ENCODE results near the gene TNFRSF12A. TPM values are rescaled to one million over a fixed set of nuclear protein-coding genes. Genes with fewer than 3 reads are reported as not detected.

TNFRSF12A gene
- total and polyA plus RNA-seq, 2 of the 8 experiments (the other 6 are each of a cell fraction or from before 2014, with no cell fraction given), result 81.0 to 82.5 TPM

DNA sequence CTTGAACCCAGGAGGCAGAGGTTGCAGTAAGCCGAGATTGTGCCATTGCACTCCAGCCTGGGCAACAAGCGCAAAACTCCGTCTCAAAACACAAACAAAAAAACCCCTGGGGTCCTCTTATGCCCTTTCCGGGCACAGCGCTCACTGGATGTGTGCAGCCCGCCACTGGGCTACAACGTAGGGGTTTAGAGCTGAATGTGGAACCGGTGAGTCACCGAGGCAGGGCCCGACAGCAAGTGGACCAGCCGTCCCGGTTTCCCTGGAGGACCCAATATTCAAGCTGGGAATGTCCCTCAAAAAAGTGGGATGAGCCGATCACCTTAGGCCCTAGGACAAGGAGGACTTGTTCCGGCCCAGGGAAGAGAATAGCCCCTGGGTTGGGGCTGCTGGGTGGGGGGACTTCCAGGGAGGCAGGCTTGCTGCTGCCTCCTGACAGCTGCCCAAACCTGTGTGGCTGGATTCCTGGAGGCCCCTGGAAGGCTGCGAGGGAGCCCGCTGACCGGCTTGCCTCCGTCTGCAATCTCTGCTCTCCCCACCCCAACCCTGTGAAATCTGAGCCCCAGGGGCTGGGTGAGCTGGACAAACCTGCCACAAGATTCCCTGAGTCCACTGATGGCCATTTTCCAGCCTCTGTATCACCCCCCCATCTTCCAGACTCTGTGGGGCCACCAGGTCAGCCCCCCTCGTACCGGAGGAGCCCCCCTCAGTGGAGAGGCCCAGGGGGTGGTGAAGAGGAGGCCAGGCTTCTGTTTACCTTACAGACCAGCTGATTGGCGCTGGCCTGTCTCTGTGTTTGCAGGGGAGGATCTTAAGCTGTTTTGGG, 10.4 kb upstream of the TNFRSF12A start (continued):
- TF ChIP-seq SP4 (IDR thresholded peaks at IDR 0.05; ENCODE audit: low read length) (no peak), CHD1 (IDR thresholded peaks at IDR 0.05; ENCODE audit: low read depth, low read length) (no peak), CHD2 (IDR thresholded peaks at IDR 0.05; ENCODE audit: low read length) (peak; percentile 11; the same call in 1 of the 2 replicates), MAFK (IDR thresholded peaks at IDR 0.05; ENCODE audit: low read depth, low read length) (no peak), TBP (IDR thresholded peaks at IDR 0.05; ENCODE audit: low read depth, low read length) (peak; percentile 69; the same call in 1 of the 2 replicates), SRF (IDR thresholded peaks at IDR 0.05; ENCODE audit: low read depth, low read length) (no peak), CTCF (IDR thresholded peaks at IDR 0.05; ENCODE audit: control extremely low read depth in 1 of 3, insufficient read depth in 1 of 3, low read depth in 1 of 3, low read length in 3 of 3) (no peak), NRF1 (IDR thresholded peaks at IDR 0.05; ENCODE audit: low read depth, low read length) (no peak), RXRA (IDR thresholded peaks at IDR 0.05; ENCODE audit: insufficient read depth, low read depth, low read length) (no peak), HDAC6 (IDR thresholded peaks at IDR 0.05; ENCODE audit: low read depth, low read length) (no peak), YY1 (IDR thresholded peaks at IDR 0.05; ENCODE audit: low read depth, low read length) (0 out of 2 replicates have a peak, but pooled peaks have one; percentile 49), FOSL1 (IDR thresholded peaks at IDR 0.05; ENCODE audit: insufficient read depth, low read depth, low read length) (no peak), SUZ12 (IDR thresholded peaks at IDR 0.05; ENCODE audit: low read length) (no peak), POLR2AphosphoS5 (IDR thresholded peaks at IDR 0.05; ENCODE audit: low read depth, low read length) (peak; percentile 73), TCF12 (IDR thresholded peaks at IDR 0.05; ENCODE audit: low read depth, low read length) (peak; percentile 90; the same call in 1 of the 2 replicates), BRCA1 (IDR thresholded peaks at IDR 0.05; ENCODE audit: low read depth, low read length) (no peak), PHF8 (conservative IDR thresholded peaks at IDR 0.05; ENCODE audit: low read depth, low read length) (no peak), SIX5 (IDR thresholded peaks at IDR 0.05; ENCODE audit: low read depth, low read length) (no peak)
- TF ChIP-seq, protein P1, sequence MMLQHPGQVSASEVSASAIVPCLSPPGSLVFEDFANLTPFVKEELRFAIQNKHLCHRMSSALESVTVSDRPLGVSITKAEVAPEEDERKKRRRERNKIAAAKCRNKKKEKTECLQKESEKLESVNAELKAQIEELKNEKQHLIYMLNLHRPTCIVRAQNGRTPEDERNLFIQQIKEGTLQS (IDR thresholded peaks at IDR 0.05; ENCODE audit: insufficient read depth, low read depth, low read length), result no peak
- TF ChIP-seq, protein P2, sequence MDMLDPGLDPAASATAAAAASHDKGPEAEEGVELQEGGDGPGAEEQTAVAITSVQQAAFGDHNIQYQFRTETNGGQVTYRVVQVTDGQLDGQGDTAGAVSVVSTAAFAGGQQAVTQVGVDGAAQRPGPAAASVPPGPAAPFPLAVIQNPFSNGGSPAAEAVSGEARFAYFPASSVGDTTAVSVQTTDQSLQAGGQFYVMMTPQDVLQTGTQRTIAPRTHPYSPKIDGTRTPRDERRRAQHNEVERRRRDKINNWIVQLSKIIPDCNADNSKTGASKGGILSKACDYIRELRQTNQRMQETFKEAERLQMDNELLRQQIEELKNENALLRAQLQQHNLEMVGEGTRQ (IDR thresholded peaks at IDR 0.05; ENCODE audit: low read length), result no peak
